Naive thymus-derived CD8-positive, alpha-beta T cell (primary cell): Measurements from ENCODE around the gene SH3GLB2. TPM values are rescaled to one million over a fixed set of nuclear protein-coding genes. Genes with fewer than 3 reads are reported as not detected.

Experiments
- ATAC-seq, 2 donors: fragments of 150-1000 bp; cut with Tn5 transposase in 1 of 2; sonication (Bioruptor Pico), chemical (Tn5 transposase) in 1 of 2; 1 replicate in 1 of 2; 2 replicates in 1 of 2; pipeline ENCODE4 v1.10.0; 2021; ENCODE audit warnings: mild to moderate bottlenecking in 2 of 2, moderate library complexity in 2 of 2
- POLR2A ChIA-PET: fragments of 350-600 bp; sonication (Branson Sonifier 250); formaldehyde crosslinking; loops from one replicate; lab custom pipeline; 2021; ENCODE audit warnings: antibody characterized with exemption; lab: Charles Lee
- DNase-seq, 10 donors: peaks; one replicate each; pipeline versions ENCODE4 v3.0.0 to v3.0.0-alpha.2; 2020 to 2022
- H3K27ac Mint-ChIP-seq, 10 donors: one replicate each; pipeline ENCODE4 v1.8.0; 2020 to 2022; ENCODE audit warnings: mild to moderate bottlenecking in 10 of 10, mixed read lengths in 10 of 10, moderate library complexity in 4 of 10, inconsistent platforms in 1 of 10
- H3K27me3 Mint-ChIP-seq, 5 donors: one replicate each; pipeline ENCODE4 v1.8.0; 2021 to 2022; ENCODE audit warnings: mixed read lengths in 5 of 5
- H3K36me3 Mint-ChIP-seq, 3 donors: one replicate each; pipeline ENCODE4 v1.8.0; 2020 to 2022; ENCODE audit warnings: mixed read lengths in 3 of 3, mild to moderate bottlenecking in 2 of 3, inconsistent platforms in 1 of 3
- H3K4me1 Mint-ChIP-seq, 4 donors: one replicate each; pipeline ENCODE4 v1.8.0; 2021 to 2022; ENCODE audit warnings: mixed read lengths in 4 of 4
- H3K4me3 Mint-ChIP-seq, 10 donors: one replicate each; pipeline ENCODE4 v1.8.0; 2020 to 2022; ENCODE audit warnings: mild to moderate bottlenecking in 10 of 10, mixed read lengths in 10 of 10, moderate library complexity in 6 of 10, inconsistent platforms in 1 of 10
- H3K9me3 Mint-ChIP-seq, 9 donors: one replicate each; pipeline ENCODE4 v1.8.0; 2020 to 2022; ENCODE audit warnings: mixed read lengths in 9 of 9, mild to moderate bottlenecking in 3 of 9, inconsistent platforms in 1 of 9, moderate library complexity in 1 of 9
- polyA plus RNA-seq, 3 donors: library from polyadenylated mRNA; unstranded; fragments of 300-500 nt; fragmentation: Illumina TruSeq; gene quantifications; one replicate each; pipeline ENCODE4 v1.2.3, GENCODE V29; 2021
- total RNA-seq, 8 experiments: library from RNA in 2 of 8; stranded (reverse) in 2 of 8; gene quantifications; one replicate each; pipeline ENCODE4 v1.2.3 and lab custom pipeline; 2021 to 2026

Gene SH3GLB2
- total and polyA plus RNA-seq, 5 experiments from 2014 or later: 21.7 to 113 (median 40.9) TPM

GRCh38 chr9:129012343-129012742, 15.8 kb downstream of the SH3GLB2 start:
- H3K9me3 Mint-ChIP-seq: no peaks in the 10 kb centered on the region
- no peak for ATAC-seq
- H3K4me3 Mint-ChIP-seq: no peak overlapping the region
- peaks cover 0 to 53% (median 3%) of the 10 kb centered on the region in 3 donors for H3K36me3 Mint-ChIP-seq
- peak overlapping the region in 1 of 10 donors; percentile 18 for H3K27ac Mint-ChIP-seq
- H3K4me1 Mint-ChIP-seq: peaks cover 0 to 2% (median under 1%) of the 10 kb centered on the region in 4 donors
- H3K27me3 Mint-ChIP-seq: no peaks in the 10 kb centered on the region
- POLR2A ChIA-PET: no interaction called here
- DNase-seq: no peak

DNA sequence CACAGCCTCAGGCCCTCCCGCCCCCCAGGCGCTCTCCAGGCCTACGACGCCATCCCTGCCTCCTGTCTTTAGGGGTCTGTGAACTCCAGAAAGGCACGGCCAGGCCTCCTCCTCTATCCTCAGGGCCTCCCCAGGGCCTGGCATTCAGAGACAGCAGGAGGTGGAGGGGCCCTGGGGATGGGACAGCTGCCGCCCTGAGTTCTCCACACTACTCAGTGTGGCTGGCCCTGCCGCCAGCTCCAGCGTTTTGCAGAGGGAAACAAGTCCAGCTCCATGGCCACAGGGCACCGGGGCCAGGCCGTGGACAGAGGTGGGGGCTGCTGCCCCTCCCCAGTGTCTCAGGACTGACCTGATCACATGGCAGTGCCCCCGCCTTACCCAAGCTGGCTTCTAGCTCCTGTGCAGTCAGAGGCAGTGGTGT, 16.4 kb downstream of the SH3GLB2 start:
- H3K27ac Mint-ChIP-seq: no peak overlapping the region
- H3K9me3 Mint-ChIP-seq: no peaks in the 10 kb centered on the region
- H3K27me3 Mint-ChIP-seq: no peaks in the 10 kb centered on the region
- DNase-seq (no peak), ATAC-seq (no peak)
- peaks cover 0 to 2% (median under 1%) of the 10 kb centered on the region in 4 donors for H3K4me1 Mint-ChIP-seq
- POLR2A ChIA-PET: interaction anchor here (0.5 kb wide), 1 partner anchor 27 kb away, joined by 6 read pairs; no protein-coding TSS in a partner anchor
- H3K36me3 Mint-ChIP-seq: peaks cover 0 to 50% (median 3%) of the 10 kb centered on the region in 3 donors
- no peak overlapping the region for H3K4me3 Mint-ChIP-seq

DNA sequence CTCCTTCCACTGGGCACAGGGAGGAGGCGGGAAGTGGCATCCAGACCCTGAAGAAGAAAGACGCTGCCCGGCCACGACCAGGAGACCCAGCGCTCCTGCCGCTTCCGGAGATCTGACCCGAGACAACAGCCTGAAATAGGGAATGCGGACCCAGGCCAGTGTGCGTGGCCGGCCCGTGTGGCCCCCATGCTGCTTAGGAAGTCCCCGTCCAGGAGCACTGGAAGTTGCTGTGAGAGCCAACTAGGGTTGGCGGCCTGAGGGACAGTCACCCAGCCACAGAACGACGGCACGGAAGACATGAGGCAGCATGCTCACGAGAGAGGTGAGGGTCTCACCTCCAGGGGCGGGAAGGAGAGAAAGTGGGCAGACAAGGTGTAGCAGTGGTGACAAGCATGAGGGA, 17.0 kb downstream of the SH3GLB2 start:
- no peaks in the 10 kb centered on the region for H3K27me3 Mint-ChIP-seq
- H3K4me1 Mint-ChIP-seq: peaks cover 0 to 6% (median under 1%) of the 10 kb centered on the region in 4 donors
- ATAC-seq: no peak
- no peak for DNase-seq
- H3K36me3 Mint-ChIP-seq: peaks cover 0 to 51% (median 3%) of the 10 kb centered on the region in 3 donors
- no peak overlapping the region for H3K4me3 Mint-ChIP-seq
- peak overlapping the region in 1 of 10 donors; percentile 67 for H3K27ac Mint-ChIP-seq
- H3K9me3 Mint-ChIP-seq: no peaks in the 10 kb centered on the region
- POLR2A ChIA-PET: interaction anchor here (0.5 kb wide), 1 partner anchor 27 kb away, joined by 6 read pairs; no protein-coding TSS in a partner anchor

DNA sequence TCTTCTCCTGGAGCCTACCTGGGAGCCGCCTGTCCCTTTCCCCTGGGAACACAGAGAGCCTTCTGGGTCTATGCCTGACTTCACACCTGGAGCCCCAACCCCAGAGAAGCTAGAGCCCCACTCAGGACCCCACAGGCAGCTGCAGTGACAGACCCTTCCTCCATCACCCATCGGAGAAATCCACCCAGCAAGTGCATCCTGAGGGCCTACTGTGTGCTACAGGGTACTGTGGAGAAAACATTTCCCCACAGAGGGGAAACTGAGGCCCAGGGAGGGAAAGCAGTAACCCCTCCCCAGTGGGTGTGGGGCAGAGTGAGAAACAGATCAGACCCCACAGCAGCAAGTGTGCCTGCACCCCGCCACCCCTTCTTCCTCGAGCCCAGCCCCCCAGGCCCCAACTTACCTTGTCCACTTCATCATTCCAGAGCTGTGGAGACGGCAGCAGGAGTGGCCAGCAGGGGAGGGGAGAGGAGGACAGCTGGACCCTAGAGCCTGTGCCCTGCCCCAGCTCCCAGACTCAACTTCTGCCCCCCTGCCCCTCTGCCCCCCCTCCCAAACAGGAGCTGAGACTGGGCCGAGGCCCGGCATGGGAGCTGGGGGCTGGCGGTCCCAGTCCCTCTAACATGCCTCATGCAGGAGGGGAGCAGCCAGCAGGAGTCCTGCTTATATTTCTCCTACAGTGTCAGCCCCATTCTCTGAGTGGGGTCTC, 17.7 kb downstream of the SH3GLB2 start:
- POLR2A ChIA-PET: no interaction called here
- Mint-ChIP-seq H3K9me3 (no peaks in the 10 kb centered on the region), H3K4me3 (no peak overlapping the region), H3K4me1 (peaks cover 0 to 6% (median under 1%) of the 10 kb centered on the region in 4 donors), H3K27me3 (no peaks in the 10 kb centered on the region), H3K27ac (no peak overlapping the region), H3K36me3 (peaks cover 0 to 54% (median 3%) of the 10 kb centered on the region in 3 donors)
- DNase-seq: no peak
- no peak for ATAC-seq

- DNase-seq: no peak
- Mint-ChIP-seq H3K9me3 (no peaks in the 10 kb centered on the region), H3K4me1 (peaks cover 0 to 6% (median under 1%) of the 10 kb centered on the region in 4 donors), H3K36me3 (peaks cover 0 to 53% (median 4%) of the 10 kb centered on the region in 3 donors), H3K27ac (no peak overlapping the region), H3K4me3 (no peak overlapping the region), H3K27me3 (no peaks in the 10 kb centered on the region)
- no peak for ATAC-seq
- POLR2A ChIA-PET: no interaction called here
Measured at GRCh38 chr9:129009584-129010141, 18.5 kb downstream of the SH3GLB2 start.

- Mint-ChIP-seq H3K9me3 (no peaks in the 10 kb centered on the region), H3K4me3 (no peak overlapping the region), H3K36me3 (peaks cover 0 to 53% (median 4%) of the 10 kb centered on the region in 3 donors), H3K27me3 (no peaks in the 10 kb centered on the region), H3K4me1 (peaks cover 0 to 6% (median under 1%) of the 10 kb centered on the region in 4 donors), H3K27ac (no peak overlapping the region)
- DNase-seq (no peak), ATAC-seq (no peak)
- POLR2A ChIA-PET: interaction anchor here (0.6 kb wide), 1 partner anchor 8 kb away, joined by 3 read pairs; no protein-coding TSS in a partner anchor
Measured at GRCh38 chr9:129008986-129009583, 19.0 kb downstream of the SH3GLB2 start.

GRCh38 chr9:129008469-129008965, 19.6 kb downstream of the SH3GLB2 start:
- H3K9me3 Mint-ChIP-seq: no peaks in the 10 kb centered on the region
- POLR2A ChIA-PET: interaction anchor here (0.6 kb wide), 1 partner anchor 9 kb away, joined by 3 read pairs; no protein-coding TSS in a partner anchor

GRCh38 chr9:129007766-129008468, 20.2 kb downstream of the SH3GLB2 start:
- peaks cover 0 to 6% (median under 1%) of the 10 kb centered on the region in 4 donors for H3K4me1 Mint-ChIP-seq
- H3K4me3 Mint-ChIP-seq: no peak overlapping the region
- H3K27me3 Mint-ChIP-seq: no peaks in the 10 kb centered on the region
- H3K36me3 Mint-ChIP-seq: peaks cover 0 to 59% (median 4%) of the 10 kb centered on the region in 3 donors
- DNase-seq: no peak
- no peaks in the 10 kb centered on the region for H3K9me3 Mint-ChIP-seq
- POLR2A ChIA-PET: no interaction called here
- H3K27ac Mint-ChIP-seq: no peak overlapping the region
- no peak for ATAC-seq

More at GRCh38 chr9:129008469-129008965, 19.6 kb downstream of the SH3GLB2 start:
- Mint-ChIP-seq H3K27ac (no peak overlapping the region), H3K36me3 (peaks cover 0 to 55% (median 4%) of the 10 kb centered on the region in 3 donors), H3K4me3 (no peak overlapping the region), H3K27me3 (no peaks in the 10 kb centered on the region), H3K4me1 (peaks cover 0 to 6% (median under 1%) of the 10 kb centered on the region in 4 donors)
- DNase-seq: no peak
- ATAC-seq: no peak

DNA sequence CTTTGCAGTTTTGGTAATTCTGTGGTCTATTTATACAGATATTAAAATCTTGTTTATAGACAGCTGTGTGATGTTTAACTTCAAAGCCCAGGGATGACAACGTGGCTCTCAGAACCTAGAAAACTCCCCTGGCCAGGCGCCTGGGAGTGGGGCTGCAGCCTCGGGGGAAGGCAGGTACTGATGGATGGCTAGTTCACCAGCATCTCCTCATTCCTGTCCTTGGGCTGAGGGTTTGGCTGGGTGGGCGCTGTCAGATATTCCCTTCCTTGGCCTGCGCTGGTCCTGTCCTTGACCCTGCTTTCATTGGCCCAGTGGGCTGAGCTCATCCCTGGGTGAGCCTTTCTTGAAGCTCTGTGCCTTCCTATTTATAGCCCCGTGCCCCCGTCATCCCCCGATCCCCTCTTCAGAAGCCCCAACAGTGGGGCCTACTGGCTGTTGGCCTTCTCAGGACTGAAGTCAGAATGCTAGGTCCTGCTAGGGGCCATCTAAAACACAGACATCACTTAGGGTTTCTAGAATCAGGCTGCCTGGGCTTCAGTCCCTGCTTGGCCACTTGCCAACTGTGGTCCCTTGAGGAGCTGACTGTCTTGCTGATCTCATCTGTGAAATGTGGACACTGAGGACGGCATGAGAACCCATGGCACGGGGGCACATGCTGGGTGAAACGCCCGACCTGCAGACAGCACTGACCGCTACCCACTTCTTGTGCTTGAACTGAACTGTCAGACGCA, 20.9 kb downstream of the SH3GLB2 start:
- H3K27me3 Mint-ChIP-seq: no peaks in the 10 kb centered on the region
- ATAC-seq (peak in 1 of 2 donors; percentile 8), DNase-seq (no peak)
- H3K36me3 Mint-ChIP-seq: peaks cover 0 to 60% (median 1%) of the 10 kb centered on the region in 3 donors
- no peak overlapping the region for H3K4me3 Mint-ChIP-seq
- POLR2A ChIA-PET: no interaction called here
- no peaks in the 10 kb centered on the region for H3K9me3 Mint-ChIP-seq
- peaks cover 0 to 4% (median under 1%) of the 10 kb centered on the region in 4 donors for H3K4me1 Mint-ChIP-seq
- H3K27ac Mint-ChIP-seq: peak overlapping the region in 5 of 10 donors; percentile 20 to 83 (median 31)

DNA sequence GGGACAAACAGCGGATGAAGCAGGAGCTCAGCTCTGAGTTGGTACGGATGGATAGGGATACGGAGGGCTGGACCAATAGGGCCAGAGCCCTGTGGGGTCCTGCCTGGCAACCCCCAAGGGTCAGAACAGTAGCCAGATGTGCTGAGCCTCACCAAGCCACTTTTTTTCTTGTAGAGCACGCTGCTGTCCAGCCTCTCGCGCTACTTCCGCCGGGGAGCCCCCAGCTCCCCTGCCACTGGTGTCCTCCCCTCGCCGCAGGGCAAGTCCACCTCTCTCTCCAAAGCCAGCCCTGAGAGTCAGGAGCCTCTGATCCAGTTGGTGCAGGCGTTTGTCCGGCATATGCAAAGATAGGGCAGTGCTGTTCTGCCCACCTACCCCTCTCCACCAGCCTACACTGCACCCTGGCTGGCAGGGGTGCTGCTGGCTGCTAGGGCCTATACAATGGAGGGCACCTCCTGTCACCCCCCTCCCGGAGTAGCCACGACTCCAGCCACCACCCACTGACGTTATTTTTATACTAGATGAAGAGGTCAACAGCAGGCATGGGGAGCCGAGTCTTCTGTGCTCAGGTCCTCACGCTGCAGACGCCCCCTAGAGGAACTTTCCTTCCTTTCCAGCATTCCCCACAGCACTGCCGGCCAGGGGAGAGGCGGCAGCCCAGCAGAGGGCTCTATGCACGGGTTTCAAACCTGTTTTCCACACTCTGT, 21.6 kb downstream of the SH3GLB2 start:
- POLR2A ChIA-PET: interaction anchor here (1.4 kb wide), 1 partner anchor 30 kb away, joined by 3 read pairs; no protein-coding TSS in a partner anchor
- H3K36me3 Mint-ChIP-seq: peaks cover 0 to 62% (median 4%) of the 10 kb centered on the region in 3 donors
- H3K4me1 Mint-ChIP-seq: peaks cover 0 to 4% (median under 1%) of the 10 kb centered on the region in 4 donors
- DNase-seq (peak in 7 of 10 donors; percentile 24 to 47 (median 38)), ATAC-seq (peak; percentile 85 to 88)
- peak overlapping the region in 6 of 10 donors; percentile 24 to 83 (median 54) for H3K27ac Mint-ChIP-seq
- no peaks in the 10 kb centered on the region for H3K9me3 Mint-ChIP-seq
- H3K4me3 Mint-ChIP-seq: no peak overlapping the region
- H3K27me3 Mint-ChIP-seq: no peaks in the 10 kb centered on the region
